Left cardiac atrium (tissue), 4 donors: Measurements from ENCODE around the gene SAPCD1. TPM values are rescaled to one million over a fixed set of nuclear protein-coding genes. Genes with fewer than 3 reads are reported as not detected.

Experiments
- ATAC-seq, 2 donors: fragments of 200-7000 bp; cut with Tn5 transposase; one replicate each; pipeline ENCODE4 v1.9.1; 2020; ENCODE audit warnings: mild to moderate bottlenecking in 2 of 2, moderate library complexity in 2 of 2
- DNase-seq: peaks from one replicate; pipeline ENCODE4 v3.0.0-alpha.2; 2020
- intact Hi-C, 2 donors: fragments of 100-400 bp; cut with DNase I; formaldehyde crosslinking; loops; one replicate each; pipeline versions ENCODE4 v1.14.1 to v1.15.1; 2022 to 2023
- long read RNA-seq: library from polyadenylated mRNA; unstranded; transcript quantifications from one replicate; pipeline ENCODE4 v2.0.0, GENCODE V29; 2021
- total RNA-seq, 2 donors: library from RNA; stranded (reverse); fragmentation: NEBNext Ultra II Directional; extraction: Animal tissue kit (Norgen Biotek cat#: 25700); gene quantifications; one replicate each; pipeline ENCODE4 v1.2.1, GENCODE V29; 2021
- donor health status: DM: no; HTN: yes; CAD: no.
- donor health status: DM: no; HTN: yes; CAD: no; lungs with severe emphysema.
- donor health status: DM: yes; HTN: yes; CAD: no.
- donor health status: Dilated cardiomyopathy.

SAPCD1 gene
- total RNA-seq = under 1 TPM; 0.71 to 0.73 TPM
- long read RNA-seq = 0 reads

- DNase-seq (no peak), ATAC-seq (no peak)
- intact Hi-C loops = no loop called here
These were observed at the start of gene SAPCD1 for GRCh38 chr6:31762356-31762755. TSS of gene SAPCD1 (plus strand) at chr6:31762656. CDS start at chr6:31763055, 399 bp downstream.

- no peak for ATAC-seq
- intact Hi-C loops = no loop called here
- DNase-seq = no peak
These were observed 49.0 kb upstream of the SAPCD1 start for GRCh38 chr6:31713465-31713864.

DNA sequence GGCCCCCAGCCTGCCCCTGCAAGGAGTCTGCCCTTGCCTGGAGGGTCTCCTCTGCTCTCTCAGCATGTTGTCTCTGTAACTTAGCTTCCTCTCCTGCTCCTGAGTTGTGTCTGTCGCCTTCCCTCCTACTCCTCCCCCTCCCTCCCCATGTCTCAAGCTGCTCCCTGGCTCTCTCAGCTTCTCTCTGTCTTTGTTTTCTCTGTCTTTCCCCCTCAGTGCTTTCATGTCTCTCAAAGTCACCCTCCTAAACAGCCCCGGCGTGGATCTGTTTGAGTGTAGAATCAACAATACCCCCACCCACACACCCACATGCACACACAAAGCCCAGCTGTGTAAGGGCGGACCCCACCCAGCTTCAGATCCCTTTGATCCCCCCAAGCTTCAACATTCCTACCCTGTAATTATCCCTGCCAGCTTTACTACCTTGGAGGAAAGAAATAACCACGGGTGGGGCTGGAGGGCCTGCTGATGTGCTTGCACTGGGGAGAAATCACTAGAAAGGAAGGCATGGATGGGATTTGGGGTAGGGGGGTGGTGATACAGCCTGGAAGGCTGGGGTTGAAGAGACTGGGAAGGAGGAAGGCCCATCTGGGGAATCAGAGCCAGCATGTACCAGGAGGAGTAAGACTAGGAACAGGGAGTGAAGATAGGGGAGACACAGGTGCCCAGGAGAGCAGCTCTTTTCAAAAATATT lies 48.3 kb upstream of the SAPCD1 start:
- no peak for ATAC-seq
- intact Hi-C loops = no loop called here
- DNase-seq = no peak

DNA sequence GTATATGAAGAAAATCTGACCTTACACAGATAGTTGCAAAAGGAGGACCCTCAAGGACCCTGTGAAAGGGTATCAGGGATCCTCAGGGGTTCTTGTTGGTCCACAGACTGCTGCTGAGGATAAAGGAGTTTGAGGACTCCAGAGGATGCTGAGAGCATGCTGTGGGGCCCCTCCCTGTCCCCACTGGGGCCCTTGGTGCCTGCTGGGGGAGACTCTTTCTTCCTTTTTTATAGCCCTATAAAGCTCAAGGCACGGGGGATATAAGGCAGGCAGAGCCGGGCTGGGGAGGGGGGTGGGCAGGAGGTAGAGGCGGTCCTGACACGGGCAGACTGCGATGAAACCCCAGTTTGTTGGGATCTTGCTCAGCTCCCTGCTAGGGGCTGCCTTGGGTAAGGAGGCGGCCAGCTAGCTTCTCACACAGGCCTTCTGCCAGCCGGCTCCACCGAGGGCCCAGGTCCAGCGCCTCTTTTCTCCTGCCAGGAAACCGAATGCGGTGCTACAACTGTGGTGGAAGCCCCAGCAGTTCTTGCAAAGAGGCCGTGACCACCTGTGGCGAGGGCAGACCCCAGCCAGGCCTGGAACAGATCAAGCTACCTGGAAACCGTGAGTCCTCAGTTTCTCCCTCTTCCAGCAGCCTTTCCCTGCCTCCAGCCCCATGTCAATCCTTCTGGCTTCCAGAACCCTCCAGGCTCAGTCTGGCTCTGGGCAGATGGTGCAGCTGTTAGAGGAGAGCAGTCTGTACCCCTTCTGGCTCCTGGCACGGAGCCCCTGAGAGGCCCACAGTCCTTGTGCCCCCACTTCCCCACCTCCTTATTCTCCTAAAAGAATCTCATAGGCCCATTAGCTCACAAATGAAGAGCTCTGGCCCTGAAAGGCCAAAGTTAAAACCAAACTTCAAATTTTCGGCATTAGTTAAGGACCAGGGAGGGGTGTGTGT lies 47.2 kb upstream of the SAPCD1 start, which contains the start of gene LY6G6D:
Gene LY6G6D, plus strand, starts transcription at position 327 of the 937 bp plus-strand sequence. Its CDS starts 8 bp downstream, at position 335.
- ATAC-seq (no peak), DNase-seq (no peak)
- intact Hi-C loops = no loop called here

- ATAC-seq = no peak
- intact Hi-C loops = no loop called here
- no peak for DNase-seq
These were observed 44.8 kb upstream of the SAPCD1 start for GRCh38 chr6:31717499-31718222.

- no peak for DNase-seq
- intact Hi-C loops = no loop called here
- no peak for ATAC-seq
These were observed 44.2 kb upstream of the SAPCD1 start for GRCh38 chr6:31718265-31718664.

DNA sequence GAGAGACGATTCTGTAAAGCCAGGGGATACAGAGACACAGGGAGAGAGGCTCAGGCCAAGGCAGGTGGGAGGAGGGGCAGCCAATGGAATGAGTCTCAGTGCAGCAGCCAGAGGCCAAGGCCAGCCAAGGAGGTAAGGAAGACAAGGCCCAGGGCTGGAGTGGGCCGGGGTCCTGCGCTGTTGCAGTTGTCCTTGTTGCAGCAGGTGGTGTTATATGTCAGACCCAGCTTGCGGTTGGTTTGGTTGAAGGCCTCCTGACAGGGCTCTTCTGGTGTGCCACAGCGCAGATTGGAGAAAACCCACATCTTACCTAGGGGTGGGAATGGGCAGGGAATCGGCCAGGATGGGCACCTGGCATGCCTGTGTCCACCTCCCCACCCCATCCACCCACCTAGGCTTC lies 43.5 kb upstream of the SAPCD1 start:
- no peak for DNase-seq
- ATAC-seq = no peak
- intact Hi-C loops = no loop called here

DNA sequence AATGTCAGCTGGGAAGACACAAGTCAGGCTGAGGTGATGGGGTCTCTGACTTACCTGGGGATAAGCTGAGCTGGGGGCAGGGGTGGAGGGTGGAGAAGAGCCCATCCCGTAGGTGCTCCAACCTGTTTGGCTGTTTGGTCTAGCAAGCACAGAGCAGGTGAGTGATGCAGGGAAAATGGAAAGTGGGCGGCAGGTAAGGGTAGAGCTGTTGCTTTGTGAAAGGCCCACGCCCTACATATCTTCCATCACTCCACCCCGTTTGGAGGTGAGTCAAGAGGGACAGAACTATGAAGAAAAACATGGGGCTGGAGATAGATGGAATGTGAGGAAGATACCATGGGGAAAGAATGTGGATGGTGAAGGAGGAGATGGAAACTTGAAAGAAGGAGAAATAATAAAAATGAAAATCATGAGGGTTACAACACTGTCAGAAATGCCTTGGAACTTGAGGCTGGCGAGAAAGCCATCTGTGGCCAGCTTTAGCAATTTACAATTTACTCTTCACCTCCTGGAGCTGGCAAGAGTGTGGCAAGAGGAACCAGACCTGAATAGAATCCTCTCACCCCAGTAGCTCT lies 42.2 kb upstream of the SAPCD1 start:
- DNase-seq (no peak), ATAC-seq (no peak)
- intact Hi-C loops = no loop called here

- ATAC-seq = no peak
- DNase-seq = no peak
- intact Hi-C loops = no loop called here
These were observed 41.0 kb upstream of the SAPCD1 start, which contains the start of gene LY6G6C for GRCh38 chr6:31721351-31722020. TSS of gene LY6G6C (minus strand) at chr6:31721746. CDS start at chr6:31721679, 67 bp downstream.

- intact Hi-C loops = no loop called here
These were observed 40.3 kb upstream of the SAPCD1 start for GRCh38 chr6:31722173-31722572.

DNA sequence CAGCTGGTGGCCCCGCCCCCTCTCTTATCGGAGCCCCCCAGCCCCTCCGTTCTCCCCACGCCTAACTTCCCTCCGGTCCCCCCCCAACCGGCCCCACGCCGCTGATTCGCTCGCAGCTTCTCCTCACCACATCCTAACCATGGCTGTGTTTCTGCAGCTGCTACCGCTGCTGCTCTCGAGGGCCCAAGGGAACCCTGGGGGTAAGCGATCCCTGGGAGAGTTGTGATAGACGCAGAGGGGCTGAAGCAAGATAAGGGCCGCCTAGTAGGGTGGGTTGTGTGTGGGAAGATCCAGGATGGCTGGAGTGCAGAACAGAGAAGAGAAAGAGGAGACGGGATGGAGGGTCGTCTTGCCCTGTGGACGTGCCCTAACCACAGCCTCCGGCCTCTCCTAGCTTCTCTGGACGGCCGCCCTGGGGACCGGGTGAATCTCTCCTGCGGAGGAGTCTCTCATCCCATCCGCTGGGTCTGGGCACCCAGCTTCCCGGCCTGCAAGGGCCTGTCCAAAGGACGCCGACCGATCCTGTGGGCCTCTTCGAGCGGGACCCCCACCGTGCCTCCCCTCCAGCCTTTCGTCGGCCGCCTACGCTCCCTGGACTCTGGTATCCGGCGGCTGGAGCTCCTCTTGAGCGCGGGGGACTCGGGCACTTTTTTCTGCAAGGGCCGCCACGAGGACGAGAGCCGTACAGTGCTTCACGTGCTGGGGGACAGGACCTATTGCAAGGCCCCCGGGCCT lies 39.0 kb upstream of the SAPCD1 start, which contains the start of gene MPIG6B:
Gene MPIG6B, plus strand, starts transcription at position 129 of the 735 bp plus-strand sequence. Its CDS starts 11 bp downstream, at position 140.
- intact Hi-C loops = no loop called here
- ATAC-seq (no peak), DNase-seq (no peak)

More at GRCh38 chr6:31722173-31722572, 40.3 kb upstream of the SAPCD1 start:
- DNase-seq (no peak), ATAC-seq (no peak)

DNA sequence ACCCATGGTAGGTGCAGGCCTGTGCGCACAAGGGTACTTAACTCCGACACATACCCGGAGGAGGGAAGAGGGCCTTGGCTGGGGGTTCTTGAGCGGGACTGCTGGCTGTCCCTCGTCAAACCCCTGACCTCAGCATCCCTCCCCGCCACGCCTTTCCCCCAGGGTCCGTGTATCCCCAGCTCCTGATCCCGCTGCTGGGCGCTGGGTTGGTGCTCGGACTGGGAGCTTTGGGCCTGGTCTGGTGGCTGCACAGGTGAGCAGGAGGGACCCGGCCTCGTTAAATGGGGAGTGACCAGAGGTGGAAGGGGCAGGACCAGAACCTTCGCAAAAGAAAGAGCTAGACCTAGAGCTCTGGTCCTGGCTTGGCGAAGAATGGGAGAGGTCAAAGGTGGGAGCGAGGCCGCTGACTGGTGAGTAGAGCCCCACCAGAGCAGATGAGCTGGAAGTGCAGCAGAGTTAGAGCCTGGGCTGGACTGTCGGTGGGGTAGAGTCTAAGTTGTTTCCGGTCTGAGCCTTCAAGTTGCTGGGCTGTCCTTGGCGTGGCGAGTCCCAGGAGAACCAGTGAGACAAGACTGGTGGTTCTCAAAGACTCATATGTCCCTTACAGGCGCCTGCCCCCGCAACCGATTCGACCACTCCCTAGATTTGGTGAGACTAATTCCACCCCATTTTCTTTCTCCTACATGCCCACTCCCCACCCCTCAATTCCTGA lies 38.3 kb upstream of the SAPCD1 start:
- intact Hi-C loops = no loop called here
- ATAC-seq = peak in 1 of 2 donors; percentile 2
- DNase-seq = peak; percentile 36

DNA sequence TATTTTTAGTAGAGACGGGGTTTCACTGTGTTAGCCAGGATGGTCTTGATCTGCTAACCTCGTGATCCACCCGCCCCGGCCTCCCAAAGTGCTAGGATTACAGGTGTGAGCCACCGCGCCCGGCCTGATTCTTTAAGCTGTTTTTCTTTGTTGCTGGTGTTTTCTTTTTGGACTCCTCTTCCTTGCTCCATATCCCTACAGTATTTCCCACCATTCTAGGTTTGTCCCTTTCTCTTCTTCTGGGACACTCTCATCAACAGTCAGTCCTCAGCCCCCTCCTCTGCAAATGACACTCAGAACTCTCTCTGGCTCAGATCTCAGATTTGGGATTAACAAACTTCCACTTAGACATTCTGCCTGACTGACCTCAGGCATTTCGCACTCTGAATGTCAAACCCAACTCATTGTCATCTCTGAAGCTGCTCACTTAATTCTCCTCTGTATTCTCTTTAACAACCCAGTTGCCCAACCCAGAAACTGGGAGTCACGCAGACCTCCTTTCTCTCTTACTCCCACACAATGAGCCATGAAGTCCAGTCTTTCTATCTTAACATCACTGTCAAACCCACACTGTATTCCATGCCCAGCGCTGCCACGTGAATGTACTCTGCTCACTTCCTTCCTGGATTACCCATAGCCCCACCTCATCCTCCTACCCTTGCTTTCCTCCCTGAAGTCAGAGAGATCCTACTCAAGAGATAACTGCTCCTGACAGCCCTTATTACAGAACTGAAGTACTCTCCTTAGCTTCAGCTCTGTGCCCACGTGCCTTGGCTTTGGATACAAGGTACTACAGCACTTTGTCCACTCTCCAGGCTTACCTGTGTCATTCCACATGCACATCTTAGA lies 36.7 kb upstream of the SAPCD1 start:
- DNase-seq (no peak), ATAC-seq (peak in 1 of 2 donors; percentile 6)
- intact Hi-C loops = no loop called here

DNA sequence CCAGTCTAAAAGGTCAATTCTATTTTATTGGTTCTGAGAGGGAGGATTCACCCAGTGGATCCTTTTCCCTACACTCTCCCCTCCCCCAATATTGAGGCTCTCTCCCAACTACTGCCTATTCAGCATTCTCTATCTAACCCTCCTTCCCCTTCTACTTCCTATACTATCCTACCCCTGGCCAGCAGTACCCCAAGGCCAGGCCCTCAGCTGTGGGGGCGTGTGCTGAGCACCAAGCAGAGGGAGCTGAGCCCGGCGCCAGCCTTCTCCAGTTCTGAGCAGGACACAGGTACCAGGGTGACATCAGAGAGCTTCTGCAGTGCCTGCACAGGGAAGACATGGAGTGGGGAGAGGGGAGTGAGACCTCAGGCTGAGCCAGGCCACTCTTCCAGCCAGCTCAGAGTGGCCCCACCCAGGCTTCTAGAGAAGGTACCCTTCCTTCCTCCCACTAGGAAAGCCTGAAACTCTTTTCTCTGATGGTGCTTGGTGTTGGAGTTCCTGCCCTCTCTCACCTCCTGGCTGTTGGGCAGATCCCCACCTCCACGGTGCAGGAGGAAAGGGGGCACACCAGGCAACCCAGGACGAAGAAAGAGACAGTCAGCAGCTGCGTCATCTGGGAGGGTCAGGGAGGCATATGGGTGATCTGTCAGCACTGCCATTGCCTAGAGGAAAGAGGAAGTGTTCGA lies 35.3 kb upstream of the SAPCD1 start:
- intact Hi-C loops = no loop called here
- DNase-seq (no peak), ATAC-seq (no peak)
